ENCODE data around the gene KRT33A. TPM values are rescaled to one million over a fixed set of nuclear protein-coding genes. Genes with fewer than 3 reads are reported as not detected.

Gene KRT33A
- total and polyA plus RNA-seq, 2 experiments from 2014 or later, result not detected

- H3K36me3 ChIP-seq (ENCODE audit: insufficient read depth), result no peaks in the 10 kb centered on the region
- ATAC-seq (no peak), DNase-seq (ENCODE audit: low spot score) (no peak)
- Mint-ChIP-seq H3K27me3 (ENCODE audit: insufficient read depth, low read depth, poor library complexity) (peaks cover 6% of the 10 kb centered on the region), H3K9me3 (peaks cover 2% of the 10 kb centered on the region; the same call in 1 of the 3 replicates), H3K27ac (no peak overlapping the region), H3K4me3 (no peak overlapping the region), H3K4me1 (no peaks in the 10 kb centered on the region; the same call in 2 of the 3 replicates), H3K36me3 (ENCODE audit: low read depth) (no peaks in the 10 kb centered on the region)
- H3K27ac ChIP-seq (ENCODE audit: low read depth), result no peak overlapping the region
- TF ChIP-seq REST (IDR thresholded peaks at IDR 0.05; ENCODE audit: unreplicated experiment), result no peak
- no peak for TF ChIP-seq CTCF (conservative IDR thresholded peaks at IDR 0.05; ENCODE audit: low read depth in 2 of 2)
- no peak for TF ChIP-seq CREB1 (CRISPR knock-in tag; IDR thresholded peaks at IDR 0.05; ENCODE audit: low read depth)
- no peak for TF ChIP-seq EZH2phosphoT487 (IDR thresholded peaks at IDR 0.05; ENCODE audit: unreplicated experiment)
- no peak for TF ChIP-seq ZNF331 (CRISPR knock-in tag; IDR thresholded peaks at IDR 0.05; ENCODE audit: low read depth)
- no peak for TF ChIP-seq JUNB (IDR thresholded peaks at IDR 0.05; ENCODE audit: unreplicated experiment)
- H3F3A ChIP-seq (replicated peaks; ENCODE audit: low read depth), result no peaks in the 10 kb centered on the region
- no peak overlapping the region for H3K4me2 ChIP-seq
- no peaks in the 10 kb centered on the region for H4K20me1 ChIP-seq (replicated peaks; ENCODE audit: insufficient read depth)
- no peaks in the 10 kb centered on the region for H3K4me1 ChIP-seq (ENCODE audit: insufficient read depth)
- no peak overlapping the region for H2AFZ ChIP-seq
- H3K9me2 ChIP-seq (ENCODE audit: insufficient read depth), result no peaks in the 10 kb centered on the region
- H3K27me3 ChIP-seq (ENCODE audit: insufficient read depth), result no peaks in the 10 kb centered on the region
- H3K4me3 ChIP-seq, result no peak overlapping the region
- no peaks in the 10 kb centered on the region for H3K79me2 ChIP-seq (replicated peaks; ENCODE audit: insufficient read depth)
Measured at GRCh38 chr17:41307647-41308046, 43.0 kb downstream of the KRT33A start.

- ATAC-seq (no peak), DNase-seq (ENCODE audit: low spot score) (no peak)
- H4K20me1 ChIP-seq (replicated peaks; ENCODE audit: insufficient read depth), result no peaks in the 10 kb centered on the region
- H3K4me2 ChIP-seq, result no peak overlapping the region
- no peaks in the 10 kb centered on the region for H3K9me2 ChIP-seq (ENCODE audit: insufficient read depth)
- no peaks in the 10 kb centered on the region; the same call in 1 of the 2 replicates for H3K36me3 ChIP-seq (ENCODE audit: insufficient read depth)
- Mint-ChIP-seq H3K9me3 (no peaks in the 10 kb centered on the region; the same call in 2 of the 3 replicates), H3K36me3 (ENCODE audit: low read depth) (no peaks in the 10 kb centered on the region), H3K4me1 (no peaks in the 10 kb centered on the region; the same call in 2 of the 3 replicates), H3K27me3 (ENCODE audit: insufficient read depth, low read depth, poor library complexity) (peaks cover 6% of the 10 kb centered on the region), H3K27ac (no peak overlapping the region), H3K4me3 (no peak overlapping the region)
- no peaks in the 10 kb centered on the region for H3K4me1 ChIP-seq (ENCODE audit: insufficient read depth)
- no peaks in the 10 kb centered on the region for H3K27me3 ChIP-seq (ENCODE audit: insufficient read depth)
- no peak overlapping the region for H3K4me3 ChIP-seq
- H3K79me2 ChIP-seq (replicated peaks; ENCODE audit: insufficient read depth), result no peaks in the 10 kb centered on the region
- no peak overlapping the region for H3K27ac ChIP-seq (ENCODE audit: low read depth)
- no peak overlapping the region for H2AFZ ChIP-seq
- no peaks in the 10 kb centered on the region for H3F3A ChIP-seq (replicated peaks; ENCODE audit: low read depth)
- no peak for TF ChIP-seq EZH2 (IDR thresholded peaks at IDR 0.05; ENCODE audit: low read depth, unreplicated experiment)
- no peak for TF ChIP-seq NANOG (IDR thresholded peaks at IDR 0.05; ENCODE audit: borderline replicate concordance)
- TF ChIP-seq POLR2AphosphoS5 (IDR thresholded peaks at IDR 0.05; ENCODE audit: low read depth), result no peak
- no peak for TF ChIP-seq ETS1 (IDR thresholded peaks at IDR 0.05)
- no peak for TF ChIP-seq STAT1 (IDR thresholded peaks at IDR 0.05; ENCODE audit: unreplicated experiment)
- no peak for TF ChIP-seq EZH2phosphoT487 (IDR thresholded peaks at IDR 0.05; ENCODE audit: unreplicated experiment)
- no peak for TF ChIP-seq ZNF114 (CRISPR knock-in tag; IDR thresholded peaks at IDR 0.05)
- TF ChIP-seq REST (IDR thresholded peaks at IDR 0.05; ENCODE audit: unreplicated experiment), result no peak
- no peak for TF ChIP-seq JUNB (IDR thresholded peaks at IDR 0.05; ENCODE audit: unreplicated experiment)
- no peak for TF ChIP-seq ZNF331 (CRISPR knock-in tag; IDR thresholded peaks at IDR 0.05; ENCODE audit: low read depth)
Measured at GRCh38 chr17:41304091-41304490, 46.5 kb downstream of the KRT33A start.

Data from GM23338 (cell line).